Measurements from ENCODE around the gene CMSS1.

The CMSS1 gene

GRCh38 chr3:99943931-99944761 is 126.5 kb downstream of the CMSS1 start:
- DNase-seq: no peak

- no peak for DNase-seq
These were observed 127.8 kb downstream of the CMSS1 start for GRCh38 chr3:99945328-99945995.

GRCh38 chr3:99947356-99947755 is 129.7 kb downstream of the CMSS1 start:
- no peak for DNase-seq

GRCh38 chr3:99948467-99949089 is 130.9 kb downstream of the CMSS1 start:
- DNase-seq: no peak

GRCh38 chr3:99949956-99950670 is 132.5 kb downstream of the CMSS1 start:
- no peak for DNase-seq

GRCh38 chr3:99950921-99951320 is 133.3 kb downstream of the CMSS1 start:
- no peak for DNase-seq

GRCh38 chr3:99951701-99952100 is 134.0 kb downstream of the CMSS1 start:
- no peak for DNase-seq

- no peak for DNase-seq
These were observed 134.6 kb downstream of the CMSS1 start for GRCh38 chr3:99952306-99952705.

- DNase-seq: no peak
These were observed 135.9 kb downstream of the CMSS1 start for GRCh38 chr3:99953596-99953995.

- no peak for DNase-seq
These were observed 137.4 kb downstream of the CMSS1 start for GRCh38 chr3:99954914-99955644.

- DNase-seq: no peak
These were observed 138.3 kb downstream of the CMSS1 start for GRCh38 chr3:99955773-99956562.

- DNase-seq: no peak
These were observed 139.6 kb downstream of the CMSS1 start for GRCh38 chr3:99957151-99957796.

GRCh38 chr3:99958222-99958912 is 140.7 kb downstream of the CMSS1 start:
- no peak for DNase-seq

GRCh38 chr3:99960123-99960878 is 142.6 kb downstream of the CMSS1 start:
- no peak for DNase-seq

GRCh38 chr3:99960941-99961340 is 143.3 kb downstream of the CMSS1 start:
- DNase-seq: no peak

- DNase-seq: no peak
These were observed 144.3 kb downstream of the CMSS1 start for GRCh38 chr3:99961756-99962515.

- DNase-seq: no peak
These were observed 145.0 kb downstream of the CMSS1 start for GRCh38 chr3:99962703-99963102.

- DNase-seq: no peak
These were observed 147.4 kb downstream of the CMSS1 start for GRCh38 chr3:99965077-99965476.

Data from activated T-cell treated with anti-CD3 and anti-CD28 coated beads, Interleukin-2, amount 50 U/mL, for 1 hour (primary cell).